IPS-18c (cell line): ENCODE data around the gene SLC22A1.
"Not testable (repeated sequence)": the region's sequence is repeated elsewhere in the genome, so short reads cannot be mapped to it uniquely, and the experiment has no call there.

ENCODE experiments used
- H3K4me3 ChIP-seq: 2 replicates; pipeline ENCODE4 v1.7.0; 2013; ENCODE audit warnings: low read depth, mild to moderate bottlenecking, low read length, moderate library complexity; ENCODE audit not compliant: insufficient read depth
- H3K9me3 ChIP-seq: one replicate; pipeline ENCODE4 v1.6.1; 2013; ENCODE audit warnings: mild to moderate bottlenecking, low read length, moderate library complexity; ENCODE audit not compliant: control insufficient read depth, insufficient read depth

Gene SLC22A1

GRCh38 chr6:160112628-160113299, 8.9 kb upstream of the SLC22A1 start:
- no peak overlapping the region for H3K4me3 ChIP-seq
- peaks cover 2% of the 10 kb centered on the region for H3K9me3 ChIP-seq

DNA sequence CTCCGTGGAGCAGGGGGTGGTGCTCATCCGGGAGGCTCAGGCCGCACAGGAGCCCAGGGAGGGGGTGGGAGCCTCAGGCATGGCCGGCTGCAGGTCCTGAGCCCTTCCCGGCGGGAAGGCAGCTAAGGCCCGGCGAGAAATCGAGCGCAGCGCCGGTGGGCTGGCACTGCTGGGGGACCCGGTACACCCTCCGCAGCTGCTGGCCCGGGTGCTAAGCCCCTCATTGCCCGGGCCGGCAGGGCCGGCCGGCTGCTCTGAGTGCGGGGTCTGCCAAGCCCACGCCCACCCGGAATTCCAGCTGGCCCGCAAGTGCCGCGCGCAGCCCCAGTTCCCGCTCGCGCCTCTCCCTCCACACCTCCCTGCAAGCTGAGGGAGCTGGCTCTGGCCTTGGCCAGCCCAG, 7.1 kb upstream of the SLC22A1 start:
- not testable (repeated sequence) for H3K9me3 ChIP-seq, H3K4me3 ChIP-seq

GRCh38 chr6:160115421-160115820, 6.2 kb upstream of the SLC22A1 start:
- Histone ChIP-seq H3K4me3 (no peak overlapping the region), H3K9me3 (peaks cover 4% of the 10 kb centered on the region)

DNA sequence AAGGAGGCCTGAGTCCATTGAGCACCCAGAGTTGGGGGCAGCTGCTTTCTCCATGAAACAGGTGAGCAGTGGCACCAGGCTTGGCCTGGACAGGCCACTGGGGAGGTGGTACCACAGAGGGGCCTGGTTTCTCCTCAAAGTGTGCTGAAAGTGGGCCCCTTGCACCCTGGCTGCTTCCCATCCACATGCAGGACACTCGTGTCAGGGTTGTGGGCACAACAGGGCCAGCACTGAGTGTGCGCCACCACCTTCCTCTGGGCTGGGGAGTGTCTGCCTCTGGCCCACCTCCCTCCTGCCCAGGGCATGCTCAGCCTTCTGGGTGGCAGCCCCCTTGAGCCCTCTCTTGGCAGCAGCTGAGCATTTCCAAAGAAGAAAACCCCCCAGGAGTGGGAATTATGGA, 5.2 kb upstream of the SLC22A1 start:
- Histone ChIP-seq H3K4me3 (no peak overlapping the region), H3K9me3 (peaks cover 4% of the 10 kb centered on the region)

GRCh38 chr6:160117137-160117536, 4.5 kb upstream of the SLC22A1 start:
- Histone ChIP-seq H3K4me3 (no peak overlapping the region), H3K9me3 (peaks cover 4% of the 10 kb centered on the region)

- Histone ChIP-seq H3K4me3 (no peak overlapping the region), H3K9me3 (peaks cover 4% of the 10 kb centered on the region)
These were observed 2.9 kb upstream of the SLC22A1 start for GRCh38 chr6:160118620-160119229.

GRCh38 chr6:160120087-160120486, 1.5 kb upstream of the SLC22A1 start:
- H3K9me3 ChIP-seq, result peaks cover 4% of the 10 kb centered on the region
- no peak overlapping the region for H3K4me3 ChIP-seq

DNA sequence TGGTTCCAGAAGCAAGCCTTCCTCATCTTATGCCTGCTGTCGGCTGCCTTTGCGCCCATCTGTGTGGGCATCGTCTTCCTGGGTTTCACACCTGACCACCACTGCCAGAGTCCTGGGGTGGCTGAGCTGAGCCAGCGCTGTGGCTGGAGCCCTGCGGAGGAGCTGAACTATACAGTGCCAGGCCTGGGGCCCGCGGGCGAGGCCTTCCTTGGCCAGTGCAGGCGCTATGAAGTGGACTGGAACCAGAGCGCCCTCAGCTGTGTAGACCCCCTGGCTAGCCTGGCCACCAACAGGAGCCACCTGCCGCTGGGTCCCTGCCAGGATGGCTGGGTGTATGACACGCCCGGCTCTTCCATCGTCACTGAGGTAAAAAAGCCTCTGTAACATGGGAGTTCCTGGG, 366 bp downstream of the SLC22A1 start:
- Histone ChIP-seq H3K4me3 (no peak overlapping the region), H3K9me3 (peaks cover 2% of the 10 kb centered on the region)

GRCh38 chr6:160122744-160123143, 1.1 kb downstream of the SLC22A1 start:
- Histone ChIP-seq H3K9me3 (peaks cover 2% of the 10 kb centered on the region), H3K4me3 (no peak overlapping the region)

GRCh38 chr6:160124007-160124406, 2.4 kb downstream of the SLC22A1 start:
- Histone ChIP-seq H3K9me3 (no peaks in the 10 kb centered on the region), H3K4me3 (no peak overlapping the region)

- H3K9me3 ChIP-seq, result no peaks in the 10 kb centered on the region
- H3K4me3 ChIP-seq, result no peak overlapping the region
These were observed 3.0 kb downstream of the SLC22A1 start for GRCh38 chr6:160124605-160125004.

DNA sequence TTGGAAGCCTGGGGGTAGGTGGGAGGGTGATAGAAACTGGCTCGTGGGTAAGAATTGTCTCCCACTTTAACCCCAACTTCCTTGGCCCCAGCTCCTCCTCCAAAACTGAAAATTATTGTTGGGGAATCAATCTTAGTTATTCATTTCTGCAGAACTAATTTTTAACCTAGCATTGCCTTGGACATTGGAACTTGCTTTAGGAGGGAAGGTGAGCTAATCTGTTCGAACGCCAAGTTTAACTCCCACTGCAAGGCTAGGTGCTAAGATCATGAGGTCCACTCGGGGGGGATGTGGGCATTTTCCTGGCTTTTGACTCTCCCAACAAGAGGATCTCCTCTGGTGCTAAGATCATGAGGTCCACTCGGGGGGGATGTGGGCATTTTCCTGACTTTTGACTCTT, 3.5 kb downstream of the SLC22A1 start:
- H3K4me3 ChIP-seq, H3K9me3 ChIP-seq: not testable (repeated sequence)

GRCh38 chr6:160127270-160128124, 5.9 kb downstream of the SLC22A1 start:
- Histone ChIP-seq H3K9me3 (no peaks in the 10 kb centered on the region), H3K4me3 (no peak overlapping the region)

DNA sequence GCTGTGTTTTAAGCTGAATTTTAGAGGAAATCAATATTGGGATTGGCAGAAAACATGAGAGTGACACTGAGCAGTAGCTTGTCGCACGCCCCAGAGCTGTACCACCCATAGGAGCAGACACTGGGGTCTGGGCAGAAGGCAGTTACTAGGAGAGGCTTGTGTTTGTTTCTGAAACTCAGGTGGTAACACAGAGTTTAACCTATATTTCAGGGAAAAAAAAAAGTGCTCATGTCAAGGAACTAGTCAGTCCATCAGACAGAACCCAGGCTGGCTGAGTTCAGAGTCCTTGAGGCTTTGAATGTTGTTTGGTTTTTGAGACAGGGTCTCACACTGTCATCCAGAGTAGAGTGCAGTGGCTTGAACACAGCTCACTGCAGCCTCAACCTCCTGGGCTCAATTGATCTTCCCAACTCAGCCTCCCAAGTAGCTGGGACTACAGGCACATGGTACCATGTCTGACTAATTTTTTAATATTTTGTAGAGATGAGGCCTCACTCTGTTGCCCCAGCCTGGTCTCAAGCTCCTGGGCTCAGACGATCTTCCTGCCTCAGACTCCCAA, 6.6 kb downstream of the SLC22A1 start:
- H3K9me3 ChIP-seq, result no peaks in the 10 kb centered on the region
- H3K4me3 ChIP-seq, result no peak overlapping the region

- no peak overlapping the region for H3K4me3 ChIP-seq
- no peaks in the 10 kb centered on the region for H3K9me3 ChIP-seq
These were observed 7.4 kb downstream of the SLC22A1 start for GRCh38 chr6:160128879-160129516.

DNA sequence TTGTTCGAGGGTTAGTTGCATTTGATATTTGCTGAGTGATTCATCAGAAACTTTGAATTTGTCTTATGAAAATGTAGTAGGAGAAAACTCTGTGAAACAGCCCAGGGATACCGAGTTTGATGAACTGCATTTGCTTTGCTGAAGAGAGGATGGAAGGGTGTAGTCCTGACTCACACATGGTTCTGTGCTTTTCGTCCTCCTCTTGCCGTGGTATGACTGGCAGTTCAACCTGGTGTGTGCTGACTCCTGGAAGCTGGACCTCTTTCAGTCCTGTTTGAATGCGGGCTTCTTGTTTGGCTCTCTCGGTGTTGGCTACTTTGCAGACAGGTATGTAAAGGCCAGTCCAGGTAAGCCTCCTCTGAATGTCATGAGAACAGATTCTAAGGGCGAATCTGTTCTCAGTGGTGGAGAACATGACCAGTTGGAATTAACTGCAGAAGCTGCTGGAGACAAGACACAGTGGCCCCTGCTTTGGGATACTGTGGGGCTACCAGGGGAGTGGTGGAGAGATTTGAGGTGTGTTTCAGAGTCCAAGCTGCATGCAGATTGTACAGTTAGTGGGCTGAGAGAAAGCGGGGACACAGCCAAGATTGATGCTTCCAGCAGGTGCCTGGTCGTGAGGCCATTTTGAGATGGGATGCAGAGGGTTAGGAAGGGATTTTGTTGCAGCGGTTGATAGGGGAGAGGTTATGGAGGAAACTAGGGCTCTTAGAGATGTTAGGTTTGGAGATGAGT, 8.4 kb downstream of the SLC22A1 start:
- Histone ChIP-seq H3K9me3 (no peaks in the 10 kb centered on the region), H3K4me3 (no peak overlapping the region)
